Ascending aorta (tissue), 2 donors: Measurements from ENCODE around the gene DDIT3. TPM values are rescaled to one million over a fixed set of nuclear protein-coding genes. Genes with fewer than 3 reads are reported as not detected.
A peak's percentile ranks its signal among the peaks of the same experiment; 100 is the strongest.
"Not testable (repeated sequence)": the region's sequence is repeated elsewhere in the genome, so short reads cannot be mapped to it uniquely, and the experiment has no call there.

ENCODE experiments used
- DNase-seq, 2 donors: peaks; one replicate each; pipeline ENCODE4 v3.0.0-alpha.2; 2019; ENCODE audit warnings: low spot score in 2 of 2
- H3K27ac ChIP-seq, 2 donors: fragments of 200-600 bp; sonication (generic); one replicate each; pipeline ENCODE4 v1.5.1; 2016 to 2017; ENCODE audit warnings: mild to moderate bottlenecking in 1 of 2
- H3K27me3 ChIP-seq: fragments of 200-600 bp; sonication (generic); one replicate; pipeline ENCODE4 v1.5.1; 2017
- H3K36me3 ChIP-seq, 2 donors: fragments of 200-600 bp; sonication (generic); one replicate each; pipeline ENCODE4 v1.5.1; 2016
- H3K4me1 ChIP-seq, 2 donors: fragments of 200-600 bp; sonication (generic); one replicate each; pipeline ENCODE4 v1.5.1; 2016 to 2017; ENCODE audit warnings: mild to moderate bottlenecking in 1 of 2
- H3K4me3 ChIP-seq, 2 donors: fragments of 200-600 bp; sonication (generic); one replicate each; pipeline ENCODE4 v1.5.1; 2016 to 2017; ENCODE audit warnings: mild to moderate bottlenecking in 1 of 2
- H3K9me3 ChIP-seq, 2 donors: fragments of 200-600 bp; sonication (generic); one replicate each; pipeline ENCODE4 v1.5.1; 2016
- CTCF ChIP-seq, 3 experiments: fragments of 200-600 bp in 2 of 3; fragments of 450-650 bp in 1 of 3; sonication (generic) in 2 of 3; IDR thresholded peaks; one replicate each; pipeline ENCODE4 v1.5.1; 2016 to 2019; ENCODE audit warnings: antibody characterized with exemption in 3 of 3, mild to moderate bottlenecking in 1 of 3, moderate library complexity in 1 of 3
- intact Hi-C: fragments of 100-400 bp; cut with DNase I; formaldehyde crosslinking; loops from one replicate; pipeline ENCODE4 v1.15.1; 2023
- total RNA-seq: library from RNA; depleted of rRNA; stranded (reverse); fragments of >200 nt; gene quantifications from one replicate; pipeline ENCODE4 v1.1.0, GENCODE V29; 2016

The DDIT3 gene
- total RNA-seq, 1 donor from 2014 or later, result 0.64 TPM

DNA sequence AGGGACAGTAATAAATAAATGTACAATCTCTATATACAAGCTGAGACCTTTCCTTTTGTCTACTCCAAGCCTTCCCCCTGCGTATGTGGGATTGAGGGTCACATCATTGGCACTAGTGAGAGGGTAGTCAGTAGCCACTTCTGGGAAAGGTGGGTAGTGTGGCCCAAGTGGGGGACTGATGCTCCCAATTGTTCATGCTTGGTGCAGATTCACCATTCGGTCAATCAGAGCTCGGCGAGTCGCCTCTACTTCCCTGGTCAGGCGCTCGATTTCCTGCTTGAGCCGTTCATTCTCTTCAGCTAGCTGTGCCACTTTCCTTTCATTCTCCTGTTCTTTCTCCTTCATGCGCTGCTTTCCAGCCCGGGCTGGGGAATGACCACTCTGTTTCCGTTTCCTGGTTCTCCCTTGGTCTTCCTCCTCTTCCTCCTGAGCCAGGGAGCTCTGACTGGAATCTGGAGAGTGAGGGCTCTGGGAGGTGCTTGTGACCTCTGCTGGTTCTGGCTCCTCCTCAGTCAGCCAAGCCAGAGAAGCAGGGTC, 3.6 kb downstream of the DDIT3 start:
- peaks cover 19 to 33% of the 10 kb centered on the region in 2 donors for H3K4me1 ChIP-seq
- no peaks in the 10 kb centered on the region for H3K9me3 ChIP-seq
- peaks cover 51 to 58% of the 10 kb centered on the region in 2 donors for H3K36me3 ChIP-seq
- TF ChIP-seq CTCF (IDR thresholded peaks at IDR 0.05), result no peak
- H3K4me3 ChIP-seq, result no peak overlapping the region
- DNase-seq, result no peak
- peak overlapping the region; percentile 94 to 98 for H3K27ac ChIP-seq
- H3K27me3 ChIP-seq, result no peaks in the 10 kb centered on the region
- intact Hi-C loops, result no loop called here

- peaks cover 57 to 62% of the 10 kb centered on the region in 2 donors for H3K36me3 ChIP-seq
- H3K4me1 ChIP-seq, result peaks cover 14 to 27% of the 10 kb centered on the region in 2 donors
- intact Hi-C loops, result no loop called here
- no peaks in the 10 kb centered on the region for H3K27me3 ChIP-seq
- TF ChIP-seq CTCF (IDR thresholded peaks at IDR 0.05), result no peak
- DNase-seq, result no peak
- no peak overlapping the region for H3K27ac ChIP-seq
- no peaks in the 10 kb centered on the region for H3K9me3 ChIP-seq
- H3K4me3 ChIP-seq, result no peak overlapping the region
Observed at GRCh38 chr12:57515934-57516541, 4.3 kb downstream of the DDIT3 start.

DNA sequence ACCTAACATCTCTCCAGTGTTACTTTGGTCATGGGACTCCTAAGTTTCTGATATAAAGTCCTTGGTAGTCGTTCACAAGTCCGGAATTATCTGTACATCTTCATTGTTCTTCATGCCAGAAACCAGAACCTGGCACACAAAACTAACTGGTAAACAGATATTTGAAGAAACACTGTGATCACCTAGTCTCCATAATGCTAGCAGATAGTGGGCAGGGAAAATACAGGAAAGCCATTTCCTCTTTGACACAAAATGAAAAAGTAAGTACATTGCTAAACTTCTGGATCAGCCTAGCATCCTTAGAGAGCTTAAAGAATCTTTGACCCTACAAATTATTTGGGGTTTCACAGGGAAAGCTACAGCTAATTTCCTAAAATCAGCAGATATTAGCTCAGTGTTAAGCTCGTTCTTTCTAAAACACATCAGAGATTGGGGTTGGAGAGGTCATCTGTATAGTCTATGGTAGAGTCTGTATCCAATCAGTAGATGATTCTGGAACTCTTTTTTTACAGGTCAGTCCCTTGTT, 4.8 kb downstream of the DDIT3 start:
- H3K27me3 ChIP-seq, result no peaks in the 10 kb centered on the region
- H3K4me1 ChIP-seq, result peaks cover 13 to 23% of the 10 kb centered on the region in 2 donors
- peaks cover 63 to 66% of the 10 kb centered on the region in 2 donors for H3K36me3 ChIP-seq
- H3K4me3 ChIP-seq, result no peak overlapping the region
- no peaks in the 10 kb centered on the region for H3K9me3 ChIP-seq
- intact Hi-C loops, result no loop called here
- no peak for DNase-seq
- no peak overlapping the region for H3K27ac ChIP-seq
- no peak for TF ChIP-seq CTCF (IDR thresholded peaks at IDR 0.05)

GRCh38 chr12:57514720-57515407, 5.5 kb downstream of the DDIT3 start:
- Histone ChIP-seq H3K27ac (no peak overlapping the region), H3K4me1 (peaks cover 13 to 23% of the 10 kb centered on the region in 2 donors), H3K4me3 (no peak overlapping the region), H3K27me3 (no peaks in the 10 kb centered on the region), H3K9me3 (no peaks in the 10 kb centered on the region), H3K36me3 (peaks cover 64 to 72% of the 10 kb centered on the region in 2 donors)
- no peak for DNase-seq
- intact Hi-C loops, result no loop called here
- no peak for TF ChIP-seq CTCF (IDR thresholded peaks at IDR 0.05)

DNA sequence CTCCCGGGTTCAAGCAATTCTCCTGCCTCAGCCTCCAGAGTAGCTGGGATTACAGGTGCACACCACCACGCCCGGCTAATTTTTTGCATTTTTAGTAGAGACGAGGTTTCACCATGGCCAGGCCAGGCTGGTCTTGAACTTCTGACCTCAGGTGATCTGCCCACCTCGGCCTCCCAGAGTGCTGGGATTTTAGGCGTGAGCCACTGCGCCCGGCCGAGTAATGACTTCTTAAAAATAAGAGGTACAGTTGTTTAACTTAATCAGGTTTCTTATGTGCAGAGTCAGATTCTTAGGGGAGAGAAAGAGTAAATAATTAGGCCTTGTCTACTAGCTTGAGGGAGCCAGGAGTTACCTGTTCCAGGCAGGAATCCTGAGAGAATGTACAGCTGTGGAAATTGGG, 6.1 kb downstream of the DDIT3 start:
- H3K27ac ChIP-seq, H3K27me3 ChIP-seq, H3K4me3 ChIP-seq, H3K9me3 ChIP-seq, DNase-seq, intact Hi-C loops: not testable (repeated sequence)
- Histone ChIP-seq H3K4me1 (peaks cover 13 to 21% of the 10 kb centered on the region in 2 donors), H3K36me3 (peaks cover 70 to 76% of the 10 kb centered on the region in 2 donors)

GRCh38 chr12:57513677-57514076, 6.6 kb downstream of the DDIT3 start:
- H3K9me3 ChIP-seq, intact Hi-C loops, H3K4me3 ChIP-seq, H3K27me3 ChIP-seq, DNase-seq, H3K27ac ChIP-seq: not testable (repeated sequence)
- Histone ChIP-seq H3K4me1 (peaks cover 9 to 15% of the 10 kb centered on the region in 2 donors), H3K36me3 (peaks cover 70 to 82% of the 10 kb centered on the region in 2 donors)
